Thoracic aorta (tissue), 2 donors: ENCODE results near the gene ATP5PD. TPM values are rescaled to one million over a fixed set of nuclear protein-coding genes. Genes with fewer than 3 reads are reported as not detected.
"Not testable (repeated sequence)": the region's sequence is repeated elsewhere in the genome, so short reads cannot be mapped to it uniquely, and the experiment has no call there.

ENCODE experiments used
- ATAC-seq: fragments of 150-250 bp; one replicate; pipeline ENCODE4 v1.8.0; 2017; ENCODE audit warnings: low read depth; ENCODE audit not compliant: insufficient number of reproducible peaks, low FRiP score
- DNase-seq: peaks from one replicate; pipeline ENCODE4 v3.0.0-alpha.2; 2020; ENCODE audit warnings: low spot score
- H3K27ac ChIP-seq, 2 donors: fragments of 200-600 bp; sonication (generic); 1 replicate in 1 of 2; 2 replicates in 1 of 2; pipeline ENCODE4 v1.5.1; 2016; ENCODE audit warnings: mild to moderate bottlenecking in 2 of 2, moderate library complexity in 2 of 2
- H3K27me3 ChIP-seq: fragments of 200-600 bp; sonication (generic); replicated peaks from 2 replicates; pipeline ENCODE4 v1.6.0; 2016; ENCODE audit warnings: mild to moderate bottlenecking; ENCODE audit not compliant: insufficient read depth
- H3K36me3 ChIP-seq: fragments of 200-600 bp; sonication (generic); one replicate; pipeline ENCODE4 v1.5.1; 2016
- H3K4me1 ChIP-seq, 2 donors: fragments of 200-600 bp; sonication (generic); 1 replicate in 1 of 2; 2 replicates in 1 of 2; pipeline versions ENCODE4 v1.5.1 to v1.6.0; 2016; ENCODE audit warnings: low read depth in 2 of 2, mild to moderate bottlenecking in 1 of 2; ENCODE audit not compliant: control insufficient read depth in 1 of 2
- H3K4me3 ChIP-seq: fragments of 200-600 bp; sonication (generic); 2 replicates; pipeline ENCODE4 v1.5.1; 2016; ENCODE audit warnings: mild to moderate bottlenecking
- H3K9me3 ChIP-seq: fragments of 200-600 bp; sonication (generic); 2 replicates; pipeline ENCODE4 v1.5.1; 2016
- CTCF ChIP-seq: fragments of 200-600 bp; sonication (generic); IDR thresholded peaks from one replicate; pipeline ENCODE4 v1.5.1; 2019; ENCODE audit warnings: antibody characterized with exemption
- total RNA-seq, 2 donors: library from RNA; depleted of rRNA; stranded (reverse); fragments of >200 nt; gene quantifications; one replicate each; pipeline versions ENCODE4 v1.1.0 to v1.2.3, GENCODE V29; 2016

Gene ATP5PD
- total RNA-seq, 2 donors from 2014 or later, result 109 to 189 TPM

GRCh38 chr17:75047398-75048098, 779 bp upstream of the ATP5PD start:
- Histone ChIP-seq H3K4me3 (peak overlapping the region; percentile 89), H3K27me3 (no peaks in the 10 kb centered on the region), H3K36me3 (peaks cover 8% of the 10 kb centered on the region), H3K9me3 (no peaks in the 10 kb centered on the region), H3K4me1 (peaks cover 15 to 27% of the 10 kb centered on the region in 2 donors), H3K27ac (peak overlapping the region; percentile 43 to 61)
- DNase-seq (no peak), ATAC-seq (no peak)
- TF ChIP-seq CTCF, result no peak

GRCh38 chr17:75045946-75046406, 793 bp downstream of the ATP5PD start:
- H3K27me3 ChIP-seq, H3K9me3 ChIP-seq, DNase-seq, ATAC-seq: not testable (repeated sequence)
- Histone ChIP-seq H3K36me3 (peaks cover 20% of the 10 kb centered on the region), H3K4me1 (peaks cover 15 to 27% of the 10 kb centered on the region in 2 donors), H3K27ac (peak overlapping the region; percentile 92 to 93), H3K4me3 (peak overlapping the region; percentile 89)

- Histone ChIP-seq H3K9me3 (no peaks in the 10 kb centered on the region), H3K4me3 (no peak overlapping the region), H3K27ac (no peak overlapping the region), H3K36me3 (peaks cover 27% of the 10 kb centered on the region), H3K27me3 (no peaks in the 10 kb centered on the region), H3K4me1 (peaks cover 15 to 27% of the 10 kb centered on the region in 2 donors)
- ATAC-seq, result no peak
- no peak for DNase-seq
- TF ChIP-seq CTCF, result no peak
Observed at GRCh38 chr17:75044716-75045115, 2.1 kb downstream of the ATP5PD start.

GRCh38 chr17:75043789-75044188, 3.0 kb downstream of the ATP5PD start:
- Histone ChIP-seq H3K36me3 (peaks cover 34% of the 10 kb centered on the region), H3K4me1 (peaks cover 11 to 20% of the 10 kb centered on the region in 2 donors)
- H3K27me3 ChIP-seq, H3K27ac ChIP-seq, ATAC-seq, H3K9me3 ChIP-seq, H3K4me3 ChIP-seq, DNase-seq: not testable (repeated sequence)

- H3K4me3 ChIP-seq, result no peak overlapping the region
- H3K9me3 ChIP-seq, result no peaks in the 10 kb centered on the region
- ATAC-seq (no peak), DNase-seq (no peak)
- H3K4me1 ChIP-seq, result peaks cover 5 to 8% of the 10 kb centered on the region in 2 donors
- H3K27ac ChIP-seq, result no peak overlapping the region
- TF ChIP-seq CTCF, result no peak
- H3K27me3 ChIP-seq, result no peaks in the 10 kb centered on the region
- peaks cover 39% of the 10 kb centered on the region for H3K36me3 ChIP-seq
Observed at GRCh38 chr17:75041656-75042280, 5.0 kb downstream of the ATP5PD start.

- DNase-seq (no peak), ATAC-seq (no peak)
- H3K4me1 ChIP-seq, result peaks cover 0 to 12% of the 10 kb centered on the region in 2 donors
- no peaks in the 10 kb centered on the region for H3K27me3 ChIP-seq
- no peak overlapping the region for H3K27ac ChIP-seq
- no peak overlapping the region for H3K4me3 ChIP-seq
- H3K9me3 ChIP-seq, result no peaks in the 10 kb centered on the region
- no peak for TF ChIP-seq CTCF
- peaks cover 39% of the 10 kb centered on the region for H3K36me3 ChIP-seq
Observed at GRCh38 chr17:75039238-75039637, 7.5 kb downstream of the ATP5PD start.
